Measurements from ENCODE around the gene FILIP1L. TPM values are rescaled to one million over a fixed set of nuclear protein-coding genes. Genes with fewer than 3 reads are reported as not detected.
A peak's percentile ranks its signal among the peaks of the same experiment; 100 is the strongest.

FILIP1L gene
- total RNA-seq, 1 donor from 2014 or later, result 41.5 TPM

DNA sequence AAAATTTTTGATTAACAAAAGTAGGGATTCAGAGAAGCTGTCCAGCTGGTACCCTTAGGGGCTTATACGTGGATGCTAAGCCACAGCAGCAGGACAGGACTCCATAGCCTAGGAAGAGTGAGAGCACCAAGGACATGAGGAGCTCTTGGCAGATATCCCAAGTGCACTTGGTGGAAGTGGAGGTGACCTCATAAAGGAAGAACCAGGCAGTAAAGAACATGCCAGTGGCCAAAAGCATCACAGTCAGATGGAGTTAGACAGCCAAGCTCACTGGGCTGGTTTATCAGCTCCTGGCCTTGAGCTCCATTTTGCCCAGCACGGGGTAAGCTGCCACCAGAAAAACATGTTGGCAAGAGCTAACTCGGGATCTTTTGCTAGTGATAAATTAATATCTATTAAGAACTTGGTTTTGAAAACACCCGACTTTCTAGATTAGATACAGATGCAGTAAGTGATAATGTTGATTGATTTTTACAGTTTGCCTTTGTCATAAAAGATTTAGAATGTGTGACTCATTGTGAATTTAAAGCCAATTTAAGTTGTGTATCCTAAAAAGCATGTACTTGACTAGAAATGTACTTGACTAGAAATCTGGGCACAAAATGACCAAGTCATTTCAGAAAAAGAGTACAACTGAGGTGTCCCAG, 188.6 kb downstream of the FILIP1L start:
- DNase-seq (ENCODE audit: extremely low spot score in 2 of 2), result no peak
- Histone ChIP-seq H3K4me1 (peaks cover 36% of the 10 kb centered on the region), H3K27me3 (no peaks in the 10 kb centered on the region), H3K9me3 (no peaks in the 10 kb centered on the region), H3K4me3 (no peak overlapping the region), H3K36me3 (no peaks in the 10 kb centered on the region), H3K27ac (no peak overlapping the region)
- intact Hi-C loops (cut with DNase I), result no loop called here
- TF ChIP-seq, protein P1, sequence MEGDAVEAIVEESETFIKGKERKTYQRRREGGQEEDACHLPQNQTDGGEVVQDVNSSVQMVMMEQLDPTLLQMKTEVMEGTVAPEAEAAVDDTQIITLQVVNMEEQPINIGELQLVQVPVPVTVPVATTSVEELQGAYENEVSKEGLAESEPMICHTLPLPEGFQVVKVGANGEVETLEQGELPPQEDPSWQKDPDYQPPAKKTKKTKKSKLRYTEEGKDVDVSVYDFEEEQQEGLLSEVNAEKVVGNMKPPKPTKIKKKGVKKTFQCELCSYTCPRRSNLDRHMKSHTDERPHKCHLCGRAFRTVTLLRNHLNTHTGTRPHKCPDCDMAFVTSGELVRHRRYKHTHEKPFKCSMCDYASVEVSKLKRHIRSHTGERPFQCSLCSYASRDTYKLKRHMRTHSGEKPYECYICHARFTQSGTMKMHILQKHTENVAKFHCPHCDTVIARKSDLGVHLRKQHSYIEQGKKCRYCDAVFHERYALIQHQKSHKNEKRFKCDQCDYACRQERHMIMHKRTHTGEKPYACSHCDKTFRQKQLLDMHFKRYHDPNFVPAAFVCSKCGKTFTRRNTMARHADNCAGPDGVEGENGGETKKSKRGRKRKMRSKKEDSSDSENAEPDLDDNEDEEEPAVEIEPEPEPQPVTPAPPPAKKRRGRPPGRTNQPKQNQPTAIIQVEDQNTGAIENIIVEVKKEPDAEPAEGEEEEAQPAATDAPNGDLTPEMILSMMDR (IDR thresholded peaks at IDR 0.05), result no peak
- peak in 1 of 2 donors; percentile 61 for TF ChIP-seq POLR2AphosphoS5 (IDR thresholded peaks at IDR 0.05; ENCODE audit: insufficient read depth in 1 of 2, low read depth in 1 of 2)

DNA sequence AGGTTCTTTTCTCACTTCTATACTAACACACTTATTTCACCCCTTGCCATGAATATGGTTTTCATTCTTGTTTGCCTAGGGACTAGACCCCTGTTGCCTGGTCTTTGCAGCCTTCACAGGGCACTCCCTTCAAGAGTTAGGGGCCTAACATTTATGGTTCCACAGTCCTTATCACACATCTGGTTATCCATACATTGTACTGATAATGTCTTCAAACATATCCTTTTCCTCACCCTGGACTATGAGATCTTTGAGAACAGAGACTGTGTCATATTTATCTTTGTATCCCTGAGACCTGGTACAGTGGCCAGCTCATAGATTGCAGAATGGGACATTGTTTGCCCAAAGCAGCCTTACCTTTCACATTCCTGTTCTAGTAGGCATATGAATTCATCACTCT, 190.4 kb downstream of the FILIP1L start:
- Histone ChIP-seq H3K4me1 (peaks cover 31% of the 10 kb centered on the region), H3K36me3 (no peaks in the 10 kb centered on the region), H3K4me3 (no peak overlapping the region), H3K27ac (no peak overlapping the region), H3K27me3 (no peaks in the 10 kb centered on the region), H3K9me3 (no peaks in the 10 kb centered on the region)
- no peak for DNase-seq (ENCODE audit: extremely low spot score in 2 of 2)
- intact Hi-C loops (cut with DNase I), result no loop called here
- TF ChIP-seq POLR2AphosphoS5 (IDR thresholded peaks at IDR 0.05; ENCODE audit: insufficient read depth in 1 of 2, low read depth in 1 of 2) (no peak), POLR2A (IDR thresholded peaks at IDR 0.05) (no peak)
- TF ChIP-seq, protein P1 (IDR thresholded peaks at IDR 0.05), result no peak

DNA sequence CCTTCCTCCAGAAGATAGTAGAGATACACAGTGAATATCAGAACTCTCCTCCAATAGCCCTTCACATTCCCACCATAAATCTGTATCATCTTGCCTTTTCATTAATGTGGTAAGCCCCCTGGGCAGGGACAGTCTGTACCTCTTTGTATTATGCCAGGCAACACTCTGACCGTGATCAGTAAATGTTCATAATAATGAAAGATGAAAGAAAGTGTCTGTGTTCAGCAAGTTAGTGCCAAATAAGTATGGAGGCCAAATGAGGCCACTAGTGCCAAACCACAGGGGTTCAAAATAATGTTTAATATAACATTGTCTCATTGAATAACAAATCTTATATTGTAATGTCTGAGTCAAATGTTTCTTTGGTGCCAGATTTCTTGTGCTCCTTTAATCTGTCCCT, 192.3 kb downstream of the FILIP1L start:
- no peaks in the 10 kb centered on the region for H3K36me3 ChIP-seq
- no peak overlapping the region for H3K27ac ChIP-seq
- no peak overlapping the region for H3K4me3 ChIP-seq
- TF ChIP-seq POLR2AphosphoS5 (IDR thresholded peaks at IDR 0.05; ENCODE audit: insufficient read depth in 1 of 2, low read depth in 1 of 2) (no peak), POLR2A (IDR thresholded peaks at IDR 0.05) (no peak)
- TF ChIP-seq, protein P1 (IDR thresholded peaks at IDR 0.05), result no peak
- H3K9me3 ChIP-seq, result no peaks in the 10 kb centered on the region
- intact Hi-C loops (cut with DNase I), result no loop called here
- peaks cover 31% of the 10 kb centered on the region for H3K4me1 ChIP-seq
- DNase-seq (ENCODE audit: extremely low spot score in 2 of 2), result no peak
- no peaks in the 10 kb centered on the region for H3K27me3 ChIP-seq

DNA sequence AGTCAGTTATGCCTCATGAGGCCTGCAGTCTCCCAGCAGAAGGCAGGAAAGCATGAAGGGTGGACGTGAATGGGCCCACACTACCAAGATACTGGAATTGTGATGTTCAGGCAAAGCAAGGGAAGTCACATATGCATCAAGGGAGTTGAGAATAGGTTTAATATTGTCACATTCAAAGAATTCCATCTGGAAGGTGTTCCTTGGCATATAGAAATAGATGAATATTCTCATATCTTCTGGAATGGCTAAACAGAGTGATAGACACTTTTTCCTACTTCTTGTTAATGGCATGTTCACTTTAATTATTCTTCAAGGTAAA, 193.0 kb downstream of the FILIP1L start:
- H3K36me3 ChIP-seq, result no peaks in the 10 kb centered on the region
- no peak for DNase-seq (ENCODE audit: extremely low spot score in 2 of 2)
- H3K9me3 ChIP-seq, result no peaks in the 10 kb centered on the region
- peak overlapping the region; percentile 65 for H3K27ac ChIP-seq
- no peak overlapping the region for H3K4me3 ChIP-seq
- H3K4me1 ChIP-seq, result peaks cover 31% of the 10 kb centered on the region
- TF ChIP-seq POLR2A (IDR thresholded peaks at IDR 0.05), result no peak
- no peak for TF ChIP-seq POLR2AphosphoS5 (IDR thresholded peaks at IDR 0.05; ENCODE audit: insufficient read depth in 1 of 2, low read depth in 1 of 2)
- TF ChIP-seq, protein P1 (IDR thresholded peaks at IDR 0.05), result no peak
- no peaks in the 10 kb centered on the region for H3K27me3 ChIP-seq
- intact Hi-C loops (cut with DNase I), result no loop called here

DNA sequence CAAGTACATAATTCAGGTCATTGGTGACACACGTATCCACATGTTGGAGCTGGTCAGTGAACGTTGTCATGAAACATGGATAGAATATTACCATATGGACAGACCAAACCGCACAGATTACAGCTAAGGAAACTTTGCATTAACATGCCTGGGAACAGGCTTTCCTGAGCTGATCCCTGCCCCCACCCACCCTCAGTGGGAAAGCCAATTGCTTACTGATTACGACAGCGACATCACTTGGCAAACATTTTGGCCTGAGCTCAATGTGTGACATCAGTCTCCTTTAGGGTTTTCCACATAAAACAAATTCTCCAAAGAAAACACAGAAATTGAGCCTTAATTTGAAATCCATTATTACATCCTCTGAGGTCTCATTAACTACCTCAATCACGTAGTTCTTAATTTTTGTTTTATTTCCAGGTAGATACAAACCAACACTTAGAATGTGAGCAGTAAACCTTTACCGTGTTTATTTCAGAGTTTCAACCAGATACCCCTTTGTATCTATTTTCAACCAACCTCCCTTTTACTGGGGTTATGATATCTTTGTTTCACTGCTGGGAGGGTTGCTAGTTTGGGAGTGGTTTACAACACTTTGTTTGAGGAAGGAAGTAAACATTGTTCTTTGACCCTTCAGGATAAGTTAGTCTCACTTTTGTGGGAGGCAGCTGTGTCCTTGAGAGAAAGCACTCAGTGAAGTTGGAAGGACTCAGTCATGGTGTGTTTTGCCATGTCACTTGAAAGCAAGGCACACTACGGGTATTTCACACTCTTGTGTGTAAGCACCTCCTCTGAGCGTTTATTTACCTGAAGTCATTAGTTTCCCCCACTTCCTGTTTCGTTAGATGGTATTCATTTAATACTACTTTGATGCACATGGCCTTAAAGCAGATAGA, 193.6 kb downstream of the FILIP1L start:
- DNase-seq (ENCODE audit: extremely low spot score in 2 of 2), result no peak
- H3K4me3 ChIP-seq, result no peak overlapping the region
- no peaks in the 10 kb centered on the region for H3K27me3 ChIP-seq
- intact Hi-C loops (cut with DNase I), result no loop called here
- H3K4me1 ChIP-seq, result peaks cover 25% of the 10 kb centered on the region
- peak overlapping the region; percentile 65 for H3K27ac ChIP-seq
- TF ChIP-seq POLR2A (IDR thresholded peaks at IDR 0.05) (no peak), POLR2AphosphoS5 (IDR thresholded peaks at IDR 0.05; ENCODE audit: insufficient read depth in 1 of 2, low read depth in 1 of 2) (peak in 1 of 2 donors; percentile 28)
- no peaks in the 10 kb centered on the region for H3K9me3 ChIP-seq
- H3K36me3 ChIP-seq, result no peaks in the 10 kb centered on the region

Data from vagina (tissue), 2 donors.